T-helper 2 cell (primary cell): ENCODE measurements around the gene RNF5.
"Not testable (repeated sequence)": the region's sequence is repeated elsewhere in the genome, so short reads cannot be mapped to it uniquely, and the experiment has no call there.

ENCODE experiments used
- DNase-seq, 5 experiments: peaks; one replicate each; pipeline versions ENCODE4 v3.0.0 to v3.0.0-alpha.2; 2012 to 2022
- total RNA-seq, 2 donors: gene quantifications; one replicate each; lab custom pipeline; 2026; lab: John Stamatoyannopoulos, UW

The RNF5 gene
- 13.1 to 19.3 reads per million in 2 donors for total RNA-seq

- peak; percentile 77 to 100 (median 91) for DNase-seq
These were observed at the start of gene RNF5 for GRCh38 chr6:32177788-32178546. TSS of gene RNF5 (plus strand) at chr6:32178405. CDS start at chr6:32178512, 107 bp downstream.

- DNase-seq = no peak
These were observed 49.4 kb upstream of the RNF5 start for GRCh38 chr6:32128751-32129296.

GRCh38 chr6:32129297-32130088, 48.7 kb upstream of the RNF5 start:
- DNase-seq = no peak

GRCh38 chr6:32131439-32131948, 46.7 kb upstream of the RNF5 start:
- no peak for DNase-seq

- no peak for DNase-seq
These were observed 46.1 kb upstream of the RNF5 start for GRCh38 chr6:32132110-32132509.

- DNase-seq = no peak
These were observed 44.4 kb upstream of the RNF5 start for GRCh38 chr6:32133786-32134185.

GRCh38 chr6:32137454-32137853, 40.8 kb upstream of the RNF5 start:
- no peak for DNase-seq

- DNase-seq = no peak
These were observed 38.6 kb upstream of the RNF5 start for GRCh38 chr6:32139590-32139989.

GRCh38 chr6:32140420-32141046, 37.7 kb upstream of the RNF5 start:
- no peak for DNase-seq

GRCh38 chr6:32144238-32144637, 34.0 kb upstream of the RNF5 start:
- DNase-seq = not testable (repeated sequence)

GRCh38 chr6:32146287-32146686, 31.9 kb upstream of the RNF5 start:
- no peak for DNase-seq

- DNase-seq = no peak
These were observed 31.5 kb upstream of the RNF5 start for GRCh38 chr6:32146687-32147086.

GRCh38 chr6:32147401-32148132, 30.6 kb upstream of the RNF5 start:
- DNase-seq = no peak

GRCh38 chr6:32148289-32149091, 29.7 kb upstream of the RNF5 start:
- peak; percentile 45 to 68 (median 53) for DNase-seq

GRCh38 chr6:32149092-32149755, 29.0 kb upstream of the RNF5 start:
- no peak for DNase-seq

- no peak for DNase-seq
These were observed 28.0 kb upstream of the RNF5 start for GRCh38 chr6:32149932-32150870.

GRCh38 chr6:32151181-32151862, 26.9 kb upstream of the RNF5 start:
- no peak for DNase-seq

- no peak for DNase-seq
These were observed 26.1 kb upstream of the RNF5 start, which contains the start of gene PRRT1 for GRCh38 chr6:32151863-32152768. TSS of gene PRRT1 (minus strand) at chr6:32151939. CDS start at chr6:32151827, 112 bp downstream.
